IMR-90 (cell line): ENCODE data around the gene KCNJ8. TPM values are rescaled to one million over a fixed set of nuclear protein-coding genes. Genes with fewer than 3 reads are reported as not detected.

Experiments
- ATAC-seq: fragments of 200-7000 bp; cut with Tn5 transposase; 2 replicates; pipeline ENCODE4 v1.9.1; 2020; ENCODE audit warnings: low read depth, mild to moderate bottlenecking, moderate library complexity
- BruUV-seq: library from RNA; stranded (reverse); fragments of 400-500 nt; replicated peaks from 2 replicates; lab custom pipeline; 2021; lab: Mats Ljungman, UMichigan
- CTCF ChIA-PET: fragments of 300-600 bp; formaldehyde crosslinking; extraction: SDS; loops from one replicate; lab custom pipeline; 2021; ENCODE audit warnings: antibody characterized with exemption; lab: Yijun Ruan, JAX
- POLR2A ChIA-PET: fragments of 300-600 bp; sonication (Branson Sonifier 250); formaldehyde crosslinking; loops from one replicate; lab custom pipeline; 2022; ENCODE audit warnings: antibody characterized with exemption; ENCODE audit not compliant: unreplicated experiment; lab: Charles Lee
- DNase-seq: peaks from one replicate; pipeline ENCODE4 v3.0.0; 2013
- H2AFZ ChIP-seq: replicated peaks from 2 replicates; pipeline ENCODE3; 2013; ENCODE audit warnings: low read length, mild to moderate bottlenecking; ENCODE audit not compliant: poor library complexity
- H2AK5ac ChIP-seq: 2 replicates; pipeline ENCODE4 v1.6.1; 2013; ENCODE audit warnings: low read depth, low read length, inconsistent platforms
- H2AK9ac ChIP-seq: replicated peaks from 2 replicates; pipeline ENCODE3; 2013; ENCODE audit warnings: mild to moderate bottlenecking, low read depth, low read length, moderate library complexity; ENCODE audit not compliant: poor library complexity
- H2BK120ac ChIP-seq: 2 replicates; pipeline ENCODE4 v1.6.1; 2013; ENCODE audit warnings: low read depth, low read length, inconsistent platforms
- H2BK15ac ChIP-seq: 3 replicates; pipeline ENCODE4 v1.6.1; 2013; ENCODE audit warnings: low read depth, low read length, inconsistent platforms
- H2BK20ac ChIP-seq: 2 replicates; pipeline ENCODE4 v1.6.1; 2013; ENCODE audit warnings: low read depth, mild to moderate bottlenecking, inconsistent platforms, low read length, moderate library complexity
- H2BK5ac ChIP-seq: 2 replicates; pipeline ENCODE4 v1.6.1; 2013; ENCODE audit warnings: mild to moderate bottlenecking, low read depth, low read length, inconsistent platforms; ENCODE audit not compliant: poor library complexity, severe bottlenecking
- H3K14ac ChIP-seq: replicated peaks from 2 replicates; pipeline ENCODE4 v1.6.1; 2013; ENCODE audit warnings: low read depth, low read length, inconsistent platforms
- H3K18ac ChIP-seq: 2 replicates; pipeline ENCODE4 v1.6.1; 2013; ENCODE audit warnings: low read depth, low read length, control low read depth
- H3K23ac ChIP-seq: 2 replicates; pipeline ENCODE4 v1.6.1; 2013; ENCODE audit warnings: low read depth, low read length, inconsistent platforms
- H3K27ac ChIP-seq: 2 replicates; pipeline ENCODE4 v1.5.1; 2013; ENCODE audit warnings: mild to moderate bottlenecking, control low read depth, low read length; ENCODE audit not compliant: insufficient read depth
- H3K27me3 ChIP-seq: 2 replicates; pipeline ENCODE4 v1.6.1; 2013; ENCODE audit warnings: low read length; ENCODE audit not compliant: control insufficient read depth, insufficient read depth
- H3K36me3 ChIP-seq: 2 replicates; pipeline ENCODE4 v1.6.1; 2013; ENCODE audit warnings: low read length, mixed read lengths; ENCODE audit not compliant: control insufficient read depth, insufficient read depth
- H3K4ac ChIP-seq: 2 replicates; pipeline ENCODE4 v1.6.1; 2013; ENCODE audit warnings: low read depth, low read length, inconsistent platforms
- H3K4me1 ChIP-seq: 2 replicates; pipeline ENCODE4 v1.6.1; 2013; ENCODE audit warnings: low read length, mixed read lengths; ENCODE audit not compliant: control insufficient read depth, insufficient read depth
- H3K4me2 ChIP-seq: 2 replicates; pipeline ENCODE4 v1.6.1; 2013; ENCODE audit warnings: low read depth, mild to moderate bottlenecking, control low read depth, low read length, moderate library complexity
- H3K4me3 ChIP-seq: 2 replicates; pipeline ENCODE4 v1.5.1; 2013; ENCODE audit warnings: low read depth, mild to moderate bottlenecking, control low read depth, low read length, moderate library complexity; ENCODE audit not compliant: insufficient read depth
- H3K56ac ChIP-seq: 2 replicates; pipeline ENCODE4 v1.6.1; 2013; ENCODE audit warnings: low read length, inconsistent platforms; ENCODE audit not compliant: insufficient read depth; ENCODE audit errors: extremely low read depth
- H3K79me1 ChIP-seq, 2 experiments: 2 replicates each; pipeline ENCODE4 v1.6.1; 2013; ENCODE audit warnings: low read length in 2 of 2, inconsistent platforms in 1 of 2, low read depth in 1 of 2
- H3K9ac ChIP-seq: 2 replicates; pipeline ENCODE4 v1.6.1; 2013; ENCODE audit warnings: low read depth, low read length, control low read depth
- H3K9me1 ChIP-seq: 2 replicates; pipeline ENCODE4 v1.6.1; 2013; ENCODE audit warnings: low read length, inconsistent platforms; ENCODE audit not compliant: insufficient read depth
- H3K9me3 ChIP-seq: 2 replicates; pipeline ENCODE4 v1.6.1; 2013; ENCODE audit warnings: low read length; ENCODE audit not compliant: control insufficient read depth, insufficient read depth
- H4K20me1 ChIP-seq: 2 replicates; pipeline ENCODE4 v1.6.1; 2013; ENCODE audit warnings: low read length, inconsistent platforms; ENCODE audit not compliant: insufficient read depth
- H4K5ac ChIP-seq: 2 replicates; pipeline ENCODE4 v1.6.1; 2013; ENCODE audit warnings: mild to moderate bottlenecking, low read depth, low read length, control low read depth
- H4K8ac ChIP-seq, 2 experiments: 2 replicates each; pipeline ENCODE4 v1.6.1; 2013; ENCODE audit warnings: low read depth in 2 of 2, low read length in 2 of 2, control low read depth in 1 of 2, inconsistent platforms in 1 of 2
- H4K91ac ChIP-seq: 2 replicates; pipeline ENCODE4 v1.6.1; 2013; ENCODE audit warnings: low read depth, low read length, inconsistent platforms; ENCODE audit not compliant: insufficient read depth
- BHLHE40 ChIP-seq: fragments of 150-350 bp; IDR thresholded peaks from 2 replicates; pipeline ENCODE4 v1.6.1; 2016; ENCODE audit warnings: mild to moderate bottlenecking, low read depth, low read length
- CEBPB ChIP-seq: IDR thresholded peaks from 2 replicates; pipeline ENCODE4 v1.6.1; 2012; ENCODE audit warnings: low read depth, low read length, improper control_type of control experiment
- CHD1 ChIP-seq: IDR thresholded peaks from 2 replicates; pipeline ENCODE4 v1.6.1; 2012; ENCODE audit warnings: low read depth, low read length, improper control_type of control experiment
- CTCF ChIP-seq: conservative IDR thresholded peaks from 2 replicates; pipeline ENCODE4 v1.5.1; 2012; ENCODE audit warnings: mild to moderate bottlenecking, low read depth, low read length, improper control_type of control experiment
- ELK1 ChIP-seq: fragments of 150-350 bp; IDR thresholded peaks from 2 replicates; pipeline ENCODE4 v1.6.1; 2016; ENCODE audit warnings: low read depth, mild to moderate bottlenecking, low read length, moderate library complexity, borderline replicate concordance
- FOS ChIP-seq: fragments of 150-350 bp; IDR thresholded peaks from 2 replicates; pipeline ENCODE4 v1.6.1; 2016; ENCODE audit warnings: low read depth, low read length
- MAFK ChIP-seq: IDR thresholded peaks from 2 replicates; pipeline ENCODE4 v1.6.1; 2012; ENCODE audit warnings: low read depth, low read length, improper control_type of control experiment
- MAZ ChIP-seq: IDR thresholded peaks from 2 replicates; pipeline ENCODE4 v1.6.1; 2012; ENCODE audit warnings: low read depth, mild to moderate bottlenecking, low read length, improper control_type of control experiment, moderate library complexity, borderline replicate concordance
- MXI1 ChIP-seq: IDR thresholded peaks from 2 replicates; pipeline ENCODE4 v1.6.1; 2012; ENCODE audit warnings: low read depth, mild to moderate bottlenecking, low read length, moderate library complexity, borderline replicate concordance
- NFE2L2 ChIP-seq: fragments of 150-350 bp; IDR thresholded peaks from 2 replicates; pipeline ENCODE4 v1.6.1; 2016; ENCODE audit warnings: low read depth, mild to moderate bottlenecking, low read length
- POLR2A ChIP-seq: IDR thresholded peaks from 2 replicates; pipeline ENCODE4 v1.6.1; 2012; ENCODE audit warnings: mild to moderate bottlenecking, low read depth, low read length
- RAD21 ChIP-seq: IDR thresholded peaks from 2 replicates; pipeline ENCODE4 v1.6.1; 2012; ENCODE audit warnings: low read length, improper control_type of control experiment
- RCOR1 ChIP-seq: IDR thresholded peaks from 2 replicates; pipeline ENCODE4 v1.6.1; 2012; ENCODE audit warnings: mild to moderate bottlenecking, low read length, improper control_type of control experiment; ENCODE audit not compliant: insufficient replicate concordance
- RFX5 ChIP-seq: IDR thresholded peaks from 2 replicates; pipeline ENCODE4 v1.8.0; 2012; ENCODE audit warnings: low read depth, mild to moderate bottlenecking, low read length, moderate library complexity
- SMC3 ChIP-seq: fragments of 150-350 bp; IDR thresholded peaks from 2 replicates; pipeline ENCODE4 v1.6.1; 2016; ENCODE audit warnings: low read depth, mild to moderate bottlenecking, antibody characterized with exemption, low read length, moderate library complexity
- USF2 ChIP-seq: fragments of 150-350 bp; IDR thresholded peaks from 2 replicates; pipeline ENCODE4 v1.6.1; 2017; ENCODE audit warnings: mild to moderate bottlenecking, antibody characterized with exemption, low read length, low read depth
- WGBS, 2 experiments: methylation state at CpG; one replicate each; pipeline versions ENCODE4 v1.1.5 to v1.1.7; 2013; ENCODE audit warnings: missing lambda C conversion rate in 2 of 2; ENCODE audit not compliant: insufficient read length in 1 of 2; ENCODE audit errors: extremely low coverage in 2 of 2; 5-methylcytosine and 5-hydroxymethylcytosine counted together
- dilution Hi-C: fragments of 300-500 bp; cut with HindIII; formaldehyde crosslinking; loops from one replicate; pipeline ENCODE4 v1.14.3; 2018; ENCODE audit warnings: low sequenced_read_pairs; ENCODE audit not compliant: unreplicated experiment
- in situ Hi-C: fragments of 300-500 bp; cut with MboI; formaldehyde crosslinking; loops from 3 replicates; pipeline ENCODE4 v1.14.3; 2019; ENCODE audit warnings: low sequenced_read_pairs, inconsistent platforms, mixed read lengths
- intact Hi-C: fragments of 100-400 bp; cut with micrococcal nuclease; formaldehyde crosslinking; loops from 2 replicates; pipeline ENCODE4 v1.10.0; 2022
- polyA plus RNA-seq, 3 experiments: library from polyadenylated mRNA; depleted of rRNA; stranded (reverse); fragments of >200 nt; gene quantifications; 2 replicates each; pipeline ENCODE4 v1.2.3, GENCODE V29; 2012; ENCODE audit warnings: low replicate concordance in 1 of 3
- total RNA-seq: library from RNA; depleted of rRNA; stranded (reverse); fragments of >200 nt; gene quantifications from 2 replicates; pipeline ENCODE4 v1.2.3, GENCODE V29; 2012

Gene KCNJ8
- total and polyA plus RNA-seq, 2 of the 4 experiments (the other 2 are of a cell fraction) = 8.0 to 15.8 TPM

- H3K4me1 ChIP-seq = no peaks in the 10 kb centered on the region
- no peaks in the 10 kb centered on the region for H3K79me1 ChIP-seq
- no peak overlapping the region for H3K27ac ChIP-seq
- BruUV-seq = no TSS peak
- ChIA-PET CTCF (no interaction called here), POLR2A (no interaction called here)
- no peak overlapping the region for H3K18ac ChIP-seq
- no peak overlapping the region for H2AFZ ChIP-seq
- H2AK9ac ChIP-seq = no peak overlapping the region
- H2BK20ac ChIP-seq = no peak overlapping the region
- H3K27me3 ChIP-seq = no peaks in the 10 kb centered on the region
- dilution Hi-C loops = no loop called here
- intact Hi-C loops = no loop called here
- no peak overlapping the region for H3K9ac ChIP-seq
- no peaks in the 10 kb centered on the region for H3K9me3 ChIP-seq
- no peak overlapping the region for H4K5ac ChIP-seq
- H3K56ac ChIP-seq = no peak overlapping the region
- H3K14ac ChIP-seq = no peak overlapping the region
- no peak overlapping the region for H3K4me2 ChIP-seq
- H2BK5ac ChIP-seq = no peak overlapping the region
- H2BK120ac ChIP-seq = no peak overlapping the region
- H2AK5ac ChIP-seq = no peak overlapping the region
- no peak overlapping the region for H4K8ac ChIP-seq
- no peaks in the 10 kb centered on the region for H4K20me1 ChIP-seq
- ATAC-seq (no peak), DNase-seq (no peak)
- TF ChIP-seq MAFK (no peak), CHD1 (no peak), NFE2L2 (no peak), CEBPB (no peak), ELK1 (no peak), MXI1 (no peak), RCOR1 (no peak), CTCF (no peak), RAD21 (no peak), FOS (no peak), MAZ (no peak), BHLHE40 (no peak), SMC3 (no peak), USF2 (no peak), POLR2A (no peak), RFX5 (no peak)
- no peak overlapping the region for H3K4ac ChIP-seq
- no peak overlapping the region for H4K91ac ChIP-seq
- no peak overlapping the region for H3K4me3 ChIP-seq
- WGBS, 2 experiments = no CpG with 5 or more reads among the region's 3 CpGs
- H3K36me3 ChIP-seq = no peaks in the 10 kb centered on the region
- in situ Hi-C loops = no loop called here
- H2BK15ac ChIP-seq = no peak overlapping the region
- no peak overlapping the region for H3K23ac ChIP-seq
- H3K9me1 ChIP-seq = no peaks in the 10 kb centered on the region
These were observed 6.3 kb upstream of the KCNJ8 start for GRCh38 chr12:21780786-21781185.
